Trophoblast cell (in vitro differentiated cells and primary cell): ENCODE data around the gene TAC3.

Experiments used
- DNase-seq, 2 donors: peaks; one replicate each; pipeline ENCODE4 v3.0.0-alpha.2; 2016
- H2AFZ ChIP-seq: 2 replicates; pipeline ENCODE4 v1.6.1; 2013; ENCODE audit warnings: low read length, moderate library complexity, mild to moderate bottlenecking; ENCODE audit not compliant: insufficient read depth, poor library complexity
- H2AK5ac ChIP-seq: 2 replicates; pipeline ENCODE4 v1.6.1; 2013; ENCODE audit warnings: mild to moderate bottlenecking, low read length
- H2BK120ac ChIP-seq: 2 replicates; pipeline ENCODE4 v1.6.1; 2013; ENCODE audit warnings: low read length, mild to moderate bottlenecking, moderate library complexity; ENCODE audit not compliant: insufficient read depth, poor library complexity
- H2BK12ac ChIP-seq: 2 replicates; pipeline ENCODE4 v1.6.1; 2013; ENCODE audit warnings: mild to moderate bottlenecking, low read length, moderate library complexity
- H2BK5ac ChIP-seq: 2 replicates; pipeline ENCODE4 v1.6.1; 2013; ENCODE audit warnings: low read length, low read depth, moderate library complexity, mild to moderate bottlenecking; ENCODE audit not compliant: poor library complexity
- H3K14ac ChIP-seq: 2 replicates; pipeline ENCODE4 v1.6.1; 2013; ENCODE audit warnings: mild to moderate bottlenecking, low read length
- H3K18ac ChIP-seq: 2 replicates; pipeline ENCODE4 v1.6.1; 2013; ENCODE audit warnings: mild to moderate bottlenecking, low read length
- H3K23ac ChIP-seq: 2 replicates; pipeline ENCODE4 v1.6.1; 2013; ENCODE audit warnings: low read length
- H3K27ac ChIP-seq: 2 replicates; pipeline ENCODE4 v1.5.1; 2013; ENCODE audit warnings: low read depth, mild to moderate bottlenecking, inconsistent platforms, low read length, moderate library complexity
- H3K27me3 ChIP-seq: 2 replicates; pipeline ENCODE4 v1.6.1; 2013; ENCODE audit warnings: inconsistent platforms, mild to moderate bottlenecking, low read length, moderate library complexity; ENCODE audit not compliant: insufficient read depth
- H3K36me3 ChIP-seq, 2 experiments: 1 replicate in 1 of 2; 2 replicates in 1 of 2; pipeline ENCODE4 v1.6.1; 2013; ENCODE audit warnings: low read length in 2 of 2, mild to moderate bottlenecking in 2 of 2, moderate library complexity in 1 of 2; ENCODE audit not compliant: insufficient read depth in 2 of 2, control insufficient read depth in 1 of 2
- H3K4ac ChIP-seq: 2 replicates; pipeline ENCODE4 v1.6.1; 2013; ENCODE audit warnings: low read depth, mild to moderate bottlenecking, low read length, moderate library complexity
- H3K4me1 ChIP-seq, 2 experiments: 1 replicate in 1 of 2; 2 replicates in 1 of 2; pipeline ENCODE4 v1.6.1; 2013; ENCODE audit warnings: low read length in 2 of 2, mild to moderate bottlenecking in 2 of 2, moderate library complexity in 1 of 2; ENCODE audit not compliant: insufficient read depth in 2 of 2, control insufficient read depth in 1 of 2
- H3K4me2 ChIP-seq: 2 replicates; pipeline ENCODE4 v1.6.1; 2013; ENCODE audit warnings: inconsistent platforms, mild to moderate bottlenecking, low read length, moderate library complexity
- H3K4me3 ChIP-seq: 2 replicates; pipeline ENCODE4 v1.5.1; 2013; ENCODE audit warnings: mild to moderate bottlenecking, low read depth, low read length, inconsistent platforms
- H3K79me1 ChIP-seq: one replicate; pipeline ENCODE4 v1.6.1; 2013; ENCODE audit warnings: low read length
- H3K79me2 ChIP-seq: 2 replicates; pipeline ENCODE4 v1.6.1; 2013; ENCODE audit warnings: low read length, mild to moderate bottlenecking; ENCODE audit not compliant: control insufficient read depth, insufficient read depth, poor library complexity
- H3K9ac ChIP-seq: 2 replicates; pipeline ENCODE4 v1.6.1; 2013; ENCODE audit warnings: mild to moderate bottlenecking, low read length
- H3K9me3 ChIP-seq: 2 replicates; pipeline ENCODE4 v1.6.1; 2013; ENCODE audit warnings: low read depth, mild to moderate bottlenecking, control low read depth, inconsistent platforms, low read length; ENCODE audit not compliant: insufficient read depth
- H4K12ac ChIP-seq: 2 replicates; pipeline ENCODE4 v1.6.1; 2013; ENCODE audit warnings: low read depth, mild to moderate bottlenecking, low read length, moderate library complexity
- H4K8ac ChIP-seq: 2 replicates; pipeline ENCODE4 v1.6.1; 2013; ENCODE audit warnings: low read depth, mild to moderate bottlenecking, low read length, moderate library complexity
- H4K91ac ChIP-seq: one replicate; pipeline ENCODE4 v1.6.1; 2013; ENCODE audit warnings: low read depth, mild to moderate bottlenecking, low read length, moderate library complexity
- WGBS: extraction: QIAGEN DNeasy Blood & Tissue Kit; methylation state at CpG from one replicate; pipeline ENCODE4 v1.1.7; 2013; ENCODE audit warnings: missing lambda C conversion rate; ENCODE audit not compliant: insufficient read length, insufficient coverage; ENCODE audit errors: extremely low coverage; 5-methylcytosine and 5-hydroxymethylcytosine counted together

Gene TAC3

GRCh38 chr12:57046947-57047890 is 30.9 kb upstream of the TAC3 start:
- no peak overlapping the region for H4K91ac ChIP-seq
- no peaks in the 10 kb centered on the region for H3K27me3 ChIP-seq
- H2BK120ac ChIP-seq, result no peak overlapping the region
- no peak overlapping the region for H3K4me3 ChIP-seq
- DNase-seq, result peak; percentile 24 to 61
- no peak overlapping the region for H3K18ac ChIP-seq
- H3K4me1 ChIP-seq, result no peaks in the 10 kb centered on the region
- no peak overlapping the region for H3K4me2 ChIP-seq
- H2AFZ ChIP-seq, result no peak overlapping the region
- H3K4ac ChIP-seq, result no peak overlapping the region
- no CpG with 5 or more reads among the region's 10 CpGs for WGBS
- no peak overlapping the region for H3K9ac ChIP-seq
- H3K36me3 ChIP-seq, result no peaks in the 10 kb centered on the region
- H2BK5ac ChIP-seq, result no peak overlapping the region
- no peak overlapping the region for H4K12ac ChIP-seq
- H3K23ac ChIP-seq, result no peak overlapping the region
- no peak overlapping the region for H4K8ac ChIP-seq
- no peaks in the 10 kb centered on the region for H3K79me2 ChIP-seq
- no peak overlapping the region for H2BK12ac ChIP-seq
- no peak overlapping the region for H2AK5ac ChIP-seq
- H3K27ac ChIP-seq, result no peak overlapping the region
- H3K9me3 ChIP-seq, result peaks cover 1% of the 10 kb centered on the region
- H3K79me1 ChIP-seq, result no peaks in the 10 kb centered on the region
- no peak overlapping the region for H3K14ac ChIP-seq

- H4K91ac ChIP-seq, result no peak overlapping the region
- no peak overlapping the region for H4K12ac ChIP-seq
- H2BK120ac ChIP-seq, result no peak overlapping the region
- no peak overlapping the region for H3K4me2 ChIP-seq
- H2BK5ac ChIP-seq, result no peak overlapping the region
- H3K36me3 ChIP-seq, result no peaks in the 10 kb centered on the region
- no peak overlapping the region for H2AK5ac ChIP-seq
- H3K18ac ChIP-seq, result no peak overlapping the region
- H3K4me1 ChIP-seq, result no peaks in the 10 kb centered on the region
- no peak overlapping the region for H3K27ac ChIP-seq
- H2AFZ ChIP-seq, result no peak overlapping the region
- no peak overlapping the region for H3K4me3 ChIP-seq
- H2BK12ac ChIP-seq, result no peak overlapping the region
- H3K9me3 ChIP-seq, result peaks cover 1% of the 10 kb centered on the region
- no peaks in the 10 kb centered on the region for H3K79me2 ChIP-seq
- H3K14ac ChIP-seq, result no peak overlapping the region
- WGBS, result no CpG with 5 or more reads among the region's 6 CpGs
- H3K9ac ChIP-seq, result no peak overlapping the region
- no peak overlapping the region for H4K8ac ChIP-seq
- no peaks in the 10 kb centered on the region for H3K27me3 ChIP-seq
- H3K79me1 ChIP-seq, result no peaks in the 10 kb centered on the region
- no peak overlapping the region for H3K23ac ChIP-seq
- H3K4ac ChIP-seq, result no peak overlapping the region
- peak; percentile 94 to 98 for DNase-seq
Measured at GRCh38 chr12:57046086-57046791, 29.9 kb upstream of the TAC3 start.

DNA sequence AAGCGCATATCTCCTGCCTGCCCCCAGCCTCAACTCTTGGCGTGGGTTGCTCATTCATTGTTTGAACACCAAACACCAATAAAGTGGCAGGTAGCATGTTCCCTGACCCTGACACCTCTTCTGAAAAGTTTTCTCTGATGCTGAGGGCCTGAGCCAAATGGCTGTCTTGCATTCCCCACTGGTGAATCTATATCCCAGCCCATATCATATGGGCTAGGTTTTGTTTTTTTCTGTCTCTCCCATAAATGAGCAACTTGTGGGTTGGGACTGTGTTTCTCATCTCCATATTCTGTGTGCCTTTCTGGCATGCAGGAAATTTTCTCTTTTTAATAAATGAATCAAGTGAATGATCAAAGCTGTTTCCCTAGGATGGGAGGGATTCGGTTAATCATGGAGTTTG is 28.6 kb upstream of the TAC3 start:
- Histone ChIP-seq H3K14ac (no peak overlapping the region), H3K79me2 (no peaks in the 10 kb centered on the region), H3K4me3 (no peak overlapping the region), H4K12ac (no peak overlapping the region), H2BK120ac (no peak overlapping the region), H3K4ac (no peak overlapping the region), H2AK5ac (no peak overlapping the region), H2BK12ac (no peak overlapping the region), H4K91ac (no peak overlapping the region), H2AFZ (no peak overlapping the region), H3K4me2 (no peak overlapping the region), H3K18ac (no peak overlapping the region), H3K36me3 (no peaks in the 10 kb centered on the region), H3K27me3 (no peaks in the 10 kb centered on the region), H3K23ac (no peak overlapping the region), H3K9ac (no peak overlapping the region), H3K79me1 (no peaks in the 10 kb centered on the region), H4K8ac (no peak overlapping the region), H3K9me3 (peaks cover 1% of the 10 kb centered on the region), H3K4me1 (no peaks in the 10 kb centered on the region), H3K27ac (no peak overlapping the region), H2BK5ac (no peak overlapping the region)
- WGBS, result no CpG with 5 or more reads among the region's 3 CpGs
- DNase-seq, result peak; percentile 70 to 85

- Histone ChIP-seq H3K79me1 (no peaks in the 10 kb centered on the region), H3K14ac (no peak overlapping the region), H2BK5ac (no peak overlapping the region), H3K9ac (no peak overlapping the region), H3K79me2 (no peaks in the 10 kb centered on the region), H3K4me2 (no peak overlapping the region), H2AFZ (no peak overlapping the region), H3K9me3 (peaks cover 1% of the 10 kb centered on the region), H2BK120ac (no peak overlapping the region), H3K18ac (no peak overlapping the region), H2AK5ac (no peak overlapping the region), H3K4me3 (no peak overlapping the region), H3K27me3 (no peaks in the 10 kb centered on the region), H4K12ac (no peak overlapping the region), H3K4ac (no peak overlapping the region), H3K27ac (no peak overlapping the region), H4K91ac (no peak overlapping the region), H2BK12ac (no peak overlapping the region), H3K4me1 (no peaks in the 10 kb centered on the region), H3K23ac (no peak overlapping the region), H4K8ac (no peak overlapping the region), H3K36me3 (no peaks in the 10 kb centered on the region)
- peak in 1 of 2 donors; percentile 41 for DNase-seq
- WGBS, result no CpG with 5 or more reads among the region's 6 CpGs
Measured at GRCh38 chr12:57044468-57044867, 28.1 kb upstream of the TAC3 start.
